ENCODE data around the gene PAX2. TPM values are rescaled to one million over a fixed set of nuclear protein-coding genes. Genes with fewer than 3 reads are reported as not detected.

The PAX2 gene
- total RNA-seq, 4 donors from 2014 or later = not detected

DNA sequence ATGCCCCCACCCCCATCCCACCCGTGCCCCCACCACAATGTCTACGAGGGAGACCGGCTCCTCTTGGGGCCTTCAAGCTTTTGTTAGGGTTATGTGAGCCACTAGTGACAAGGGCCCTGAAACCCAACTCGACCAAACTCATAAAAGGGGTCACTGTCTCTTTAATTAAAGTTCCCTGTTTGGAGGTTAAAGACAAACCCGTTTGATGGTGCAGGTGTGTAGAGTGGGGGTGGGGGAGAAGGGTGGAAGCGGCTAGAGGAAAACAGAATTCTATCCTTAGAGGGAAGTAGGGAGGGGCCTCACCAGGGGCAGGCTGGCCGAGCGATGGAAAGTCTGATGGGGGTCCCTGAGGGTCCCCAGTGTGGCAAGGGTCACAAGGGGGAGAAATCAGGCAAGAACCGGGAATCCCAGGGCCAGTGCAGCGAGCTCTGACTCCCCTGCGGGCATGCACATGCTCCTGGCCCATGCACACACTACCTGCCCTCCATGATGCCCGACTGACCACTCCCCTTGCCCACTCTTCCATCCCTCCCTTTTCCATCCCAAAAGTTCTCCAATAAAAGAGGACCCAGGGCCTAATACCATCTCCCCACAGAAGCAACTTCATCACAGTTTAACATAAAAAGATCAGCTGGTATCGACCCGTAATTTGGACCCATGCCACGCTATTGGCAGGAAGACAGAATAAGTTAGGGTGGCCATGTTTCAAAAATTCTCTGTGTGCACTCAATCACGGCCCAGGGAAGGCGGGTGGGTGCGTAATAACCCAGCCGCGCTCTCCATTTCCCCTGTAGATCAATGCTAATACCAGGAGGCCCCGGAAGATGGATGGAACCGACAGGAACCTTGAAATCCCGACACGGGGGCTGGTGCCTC lies 131.4 kb downstream of the PAX2 start:
- TF ChIP-seq POLR2A (IDR thresholded peaks at IDR 0.05) = no peak
- TF ChIP-seq, protein P1, sequence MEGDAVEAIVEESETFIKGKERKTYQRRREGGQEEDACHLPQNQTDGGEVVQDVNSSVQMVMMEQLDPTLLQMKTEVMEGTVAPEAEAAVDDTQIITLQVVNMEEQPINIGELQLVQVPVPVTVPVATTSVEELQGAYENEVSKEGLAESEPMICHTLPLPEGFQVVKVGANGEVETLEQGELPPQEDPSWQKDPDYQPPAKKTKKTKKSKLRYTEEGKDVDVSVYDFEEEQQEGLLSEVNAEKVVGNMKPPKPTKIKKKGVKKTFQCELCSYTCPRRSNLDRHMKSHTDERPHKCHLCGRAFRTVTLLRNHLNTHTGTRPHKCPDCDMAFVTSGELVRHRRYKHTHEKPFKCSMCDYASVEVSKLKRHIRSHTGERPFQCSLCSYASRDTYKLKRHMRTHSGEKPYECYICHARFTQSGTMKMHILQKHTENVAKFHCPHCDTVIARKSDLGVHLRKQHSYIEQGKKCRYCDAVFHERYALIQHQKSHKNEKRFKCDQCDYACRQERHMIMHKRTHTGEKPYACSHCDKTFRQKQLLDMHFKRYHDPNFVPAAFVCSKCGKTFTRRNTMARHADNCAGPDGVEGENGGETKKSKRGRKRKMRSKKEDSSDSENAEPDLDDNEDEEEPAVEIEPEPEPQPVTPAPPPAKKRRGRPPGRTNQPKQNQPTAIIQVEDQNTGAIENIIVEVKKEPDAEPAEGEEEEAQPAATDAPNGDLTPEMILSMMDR (IDR thresholded peaks at IDR 0.05) = no peak
- DNase-seq = no peak
- 41% methylated on average over 24 of the region's 24 CpGs for WGBS, 2 donors
- Histone ChIP-seq H3K9me3 (no peaks in the 10 kb centered on the region), H3K36me3 (no peaks in the 10 kb centered on the region), H3K27me3 (peaks cover 9% of the 10 kb centered on the region), H3K4me3 (replicated peaks in 1 of 3) (no peak overlapping the region), H3K27ac (no peak overlapping the region), H3K4me1 (no peaks in the 10 kb centered on the region)
- intact Hi-C loops (cut with DNase I) = no loop called here

DNA sequence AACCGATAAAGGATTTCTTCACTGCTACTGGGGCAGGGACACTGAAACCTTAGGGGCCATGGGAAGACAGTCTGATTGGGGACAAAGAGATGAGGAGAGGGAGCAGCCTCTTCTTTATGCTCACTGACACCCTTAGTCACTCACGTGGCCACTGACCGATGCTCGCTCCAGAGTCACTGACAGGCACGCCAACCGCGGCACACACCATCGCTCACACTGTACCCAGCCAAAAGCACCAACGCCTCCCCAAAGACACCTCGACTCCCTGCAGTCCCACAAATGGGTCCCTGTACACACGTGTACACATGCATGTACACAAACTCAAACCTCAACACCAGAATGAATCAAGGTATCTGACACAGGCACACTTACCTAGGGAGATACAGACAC lies 132.1 kb downstream of the PAX2 start:
- Histone ChIP-seq H3K9me3 (no peaks in the 10 kb centered on the region), H3K27ac (no peak overlapping the region), H3K4me3 (replicated peaks in 1 of 3) (no peak overlapping the region), H3K36me3 (no peaks in the 10 kb centered on the region), H3K27me3 (peaks cover 9% of the 10 kb centered on the region), H3K4me1 (peaks cover 0 to 4% of the 10 kb centered on the region in 2 donors)
- TF ChIP-seq, protein P1 (IDR thresholded peaks at IDR 0.05) = no peak
- no peak for TF ChIP-seq POLR2A (IDR thresholded peaks at IDR 0.05)
- DNase-seq = no peak
- intact Hi-C loops (cut with DNase I) = no loop called here
- 74% methylated on average over 11 of the region's 11 CpGs for WGBS, 2 donors

DNA sequence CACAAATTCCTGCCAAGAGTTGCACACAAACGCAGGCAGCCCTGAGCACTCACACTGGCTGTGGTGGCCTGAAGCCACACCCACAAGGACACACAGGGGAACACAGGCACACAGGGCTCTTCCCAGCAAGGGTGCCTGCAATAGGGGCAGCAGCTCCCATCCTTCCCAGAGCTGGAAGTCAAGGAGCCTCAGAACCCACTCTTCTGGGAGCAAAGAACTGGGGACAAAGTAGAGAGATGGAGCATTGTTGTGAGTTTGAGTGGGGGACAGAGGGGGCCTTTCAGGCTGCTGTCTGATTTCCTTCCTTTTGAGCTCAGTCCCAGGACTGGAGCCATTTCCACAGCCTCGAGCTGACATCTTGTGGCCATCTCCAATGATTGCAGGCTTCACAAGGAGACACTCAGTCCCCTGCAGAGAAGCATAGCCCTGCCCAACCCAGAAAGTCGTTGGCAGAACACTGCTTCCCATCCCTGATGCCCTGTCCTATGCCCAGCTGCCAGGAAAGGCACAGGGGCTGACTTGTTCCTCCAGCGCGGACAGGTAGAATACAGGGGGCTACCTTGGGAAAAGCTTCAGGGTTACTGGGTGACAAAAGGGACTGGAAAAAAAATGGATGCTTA lies 133.0 kb downstream of the PAX2 start:
- TF ChIP-seq POLR2A (IDR thresholded peaks at IDR 0.05) = no peak
- TF ChIP-seq, protein P1 (IDR thresholded peaks at IDR 0.05) = peak in 4 of 6 experiments; percentile 35 to 56 (median 49)
- intact Hi-C loops (cut with DNase I) = no loop called here
- Histone ChIP-seq H3K27me3 (peaks cover 8% of the 10 kb centered on the region), H3K4me1 (peaks cover 0 to 5% of the 10 kb centered on the region in 2 donors), H3K9me3 (no peaks in the 10 kb centered on the region), H3K36me3 (no peaks in the 10 kb centered on the region), H3K27ac (no peak overlapping the region), H3K4me3 (replicated peaks in 1 of 3) (no peak overlapping the region)
- peak; percentile 41 to 48 for DNase-seq
- 11 to 16% methylated on average over 5 of the region's 5 CpGs for WGBS, 2 donors

Other genes with a start within 250 kb of the PAX2 start
- 1 to 10 TPM; 4.2 to 8.9 (median 6.9) TPM for gene SEC31B, start 225.7 kb upstream of the PAX2 start, total RNA-seq
- gene NDUFB8, start 215.7 kb upstream of the PAX2 start, total RNA-seq = 100 to 1,000 TPM; 164 to 339 (median 209) TPM
- 10 to 100 TPM in 2 of 4 donors, 1 to 10 TPM in 2; 9.1 to 15.4 (median 11.1) TPM for gene HIF1AN, start 209.6 kb upstream of the PAX2 start, total RNA-seq
- gene SLF2, start 167.4 kb downstream of the PAX2 start, total RNA-seq = 10 to 100 TPM; 34.1 to 47.9 (median 40.4) TPM
- gene SEMA4G, start 223.9 kb downstream of the PAX2 start, total RNA-seq = 10 to 100 TPM in 1 of 4 donors, 1 to 10 TPM in 3; 8.7 to 13.3 (median 9.8) TPM
- gene MRPL43, start 241.9 kb downstream of the PAX2 start, total RNA-seq = 100 to 1,000 TPM in 3 of 4 donors, 10 to 100 TPM in 1; 86.1 to 178 (median 145) TPM
- gene TWNK, start 242.0 kb downstream of the PAX2 start, total RNA-seq = 1 to 10 TPM; 5.5 to 7.7 (median 6.8) TPM